GM19023 (cell line): ENCODE measurements around the gene CACNA2D3.

Experiments
- ATAC-seq: cut with Tn5 transposase; IDR thresholded peaks from one replicate; pipeline ENCODE4 v1.9.1; 2021; ENCODE audit warnings: mild to moderate bottlenecking, moderate library complexity; ENCODE audit not compliant: unreplicated experiment

The CACNA2D3 gene

DNA sequence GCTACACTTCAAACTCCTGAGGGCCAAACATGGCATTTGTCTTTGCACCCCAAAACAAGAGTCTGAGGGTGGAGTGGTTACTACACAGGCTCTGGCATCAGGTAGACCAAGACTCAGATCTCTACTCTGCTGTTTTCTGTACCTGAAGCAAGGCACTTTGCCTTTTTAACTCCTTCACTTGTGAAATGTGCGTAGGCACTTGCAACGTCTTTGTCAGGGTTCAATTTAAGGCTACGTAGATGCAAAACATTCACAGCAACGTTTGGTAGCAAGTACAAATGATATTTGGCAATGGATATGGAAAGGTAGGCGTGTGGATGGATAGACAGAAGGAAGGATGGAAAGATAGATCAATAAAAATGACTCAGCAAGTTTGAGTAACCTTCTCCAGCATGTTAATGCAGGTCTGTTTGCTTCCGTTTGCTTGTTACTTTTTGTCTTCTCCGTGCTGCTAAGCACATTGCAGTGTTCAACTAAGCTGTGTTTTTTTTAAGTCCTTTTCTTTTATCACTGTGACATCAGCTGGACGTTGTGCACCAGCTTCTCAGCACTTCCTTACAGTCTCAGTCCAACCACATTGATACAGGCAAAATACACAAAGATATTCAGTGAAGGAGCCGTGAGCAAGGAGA, 704.8 kb downstream of the CACNA2D3 start:
- no peak for ATAC-seq

DNA sequence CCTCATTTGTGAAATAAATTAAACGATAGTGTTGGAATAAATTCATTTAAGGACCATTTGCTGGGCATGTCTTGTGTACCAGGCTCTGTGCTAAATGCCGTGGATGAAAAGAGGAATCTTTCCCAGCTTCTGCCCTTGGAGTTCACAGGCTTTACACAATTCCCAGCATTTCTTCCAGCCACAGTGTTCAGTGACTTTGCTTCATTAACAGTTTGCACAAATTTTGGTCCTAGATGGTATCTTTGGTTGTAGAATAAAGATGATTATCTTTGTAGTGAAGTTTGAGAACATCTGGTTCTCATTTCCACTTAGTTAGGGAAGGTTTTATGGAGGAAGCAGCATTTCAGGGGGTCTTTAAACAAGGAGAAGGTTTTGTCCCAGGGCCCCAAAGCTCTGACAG, 705.4 kb downstream of the CACNA2D3 start:
- no peak for ATAC-seq

- no peak for ATAC-seq
Measured at GRCh38 chr3:54830658-54831057, 708.3 kb downstream of the CACNA2D3 start.

DNA sequence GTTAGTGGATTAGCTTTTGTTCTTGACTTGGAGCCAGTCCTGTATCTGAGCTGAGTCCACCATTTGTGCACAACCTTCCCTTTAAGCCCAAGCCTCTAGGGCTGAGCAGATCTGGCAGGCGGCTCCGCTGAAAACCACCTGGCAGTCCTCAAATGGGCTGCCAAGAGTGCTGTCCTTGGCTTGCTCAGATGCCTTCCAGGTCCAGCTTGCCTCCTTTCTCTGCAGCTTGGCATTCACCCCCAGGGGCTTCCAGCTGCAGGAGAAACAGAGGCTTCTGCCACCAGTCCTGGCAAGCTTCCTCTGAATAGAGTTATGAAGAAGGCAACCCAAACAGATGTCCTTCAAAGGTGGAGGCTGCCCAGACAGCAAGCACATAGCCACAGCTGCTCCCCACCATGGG, 708.8 kb downstream of the CACNA2D3 start:
- no peak for ATAC-seq

- no peak for ATAC-seq
Measured at GRCh38 chr3:54832876-54833275, 710.5 kb downstream of the CACNA2D3 start.

- ATAC-seq: no peak
Measured at GRCh38 chr3:54835701-54836100, 713.3 kb downstream of the CACNA2D3 start.

- ATAC-seq: no peak
Measured at GRCh38 chr3:54836871-54837270, 714.5 kb downstream of the CACNA2D3 start.

- no peak for ATAC-seq
Measured at GRCh38 chr3:54837964-54838363, 715.6 kb downstream of the CACNA2D3 start.

DNA sequence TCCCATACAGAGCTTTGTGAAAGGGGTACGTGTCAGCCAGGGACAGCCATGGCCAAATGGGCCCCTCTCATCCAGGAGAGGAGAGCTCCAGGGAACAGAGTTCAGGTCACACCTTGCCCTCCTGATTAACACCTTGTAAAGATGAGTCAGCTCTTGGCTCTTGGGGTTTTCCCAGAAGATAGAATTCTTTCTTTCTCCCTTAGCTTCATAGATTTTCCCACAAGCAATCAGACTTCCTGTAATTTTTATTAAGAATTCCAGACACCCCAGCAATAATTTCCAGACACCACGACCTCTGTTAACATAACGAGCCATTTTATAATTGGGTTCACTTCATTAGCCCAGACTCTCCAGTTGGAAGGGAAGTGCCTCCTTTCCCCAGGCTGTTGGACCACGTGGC, 719.1 kb downstream of the CACNA2D3 start:
- no peak for ATAC-seq

DNA sequence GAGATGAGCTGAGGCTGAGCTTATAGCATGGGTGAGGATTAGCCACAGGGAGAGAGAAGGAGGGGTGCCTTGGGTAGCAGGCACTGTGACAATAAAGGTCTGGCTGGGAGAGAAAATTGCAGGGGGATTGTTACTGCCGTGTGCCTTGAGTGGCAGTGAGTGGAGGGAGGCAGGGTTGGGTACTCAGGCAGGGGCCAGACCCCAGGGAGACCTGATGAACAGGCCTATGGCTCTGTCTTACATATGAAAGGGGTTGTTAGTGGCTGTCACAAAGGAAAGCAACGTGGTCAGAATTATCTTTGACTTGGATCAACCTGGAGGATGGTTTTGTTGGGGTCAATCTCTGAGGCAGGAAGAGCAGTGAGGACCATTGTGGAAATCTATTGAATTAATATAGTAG, 721.0 kb downstream of the CACNA2D3 start:
- ATAC-seq: no peak

DNA sequence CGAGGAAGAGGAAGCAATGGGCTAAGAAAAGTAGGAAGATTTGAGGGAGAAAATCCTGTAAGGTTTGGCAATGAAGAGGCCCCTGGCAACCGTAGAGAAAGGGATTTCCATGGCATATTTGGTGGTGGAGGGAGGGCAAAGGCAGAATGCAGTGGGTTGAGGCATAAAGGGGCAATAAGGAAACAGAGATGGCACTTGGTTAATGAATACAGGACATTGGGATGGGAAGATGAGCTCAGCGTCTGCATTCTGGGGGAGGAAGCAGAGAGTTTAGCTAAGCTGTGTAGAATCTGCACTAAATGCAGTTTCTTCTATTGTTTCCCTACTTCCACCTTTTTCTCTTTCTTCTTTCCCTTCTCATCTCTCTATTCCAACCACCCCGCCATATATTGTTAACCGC, 721.9 kb downstream of the CACNA2D3 start:
- no peak for ATAC-seq

GRCh38 chr3:54845011-54845410, 722.7 kb downstream of the CACNA2D3 start:
- ATAC-seq: no peak

GRCh38 chr3:54845551-54845950, 723.2 kb downstream of the CACNA2D3 start:
- no peak for ATAC-seq

DNA sequence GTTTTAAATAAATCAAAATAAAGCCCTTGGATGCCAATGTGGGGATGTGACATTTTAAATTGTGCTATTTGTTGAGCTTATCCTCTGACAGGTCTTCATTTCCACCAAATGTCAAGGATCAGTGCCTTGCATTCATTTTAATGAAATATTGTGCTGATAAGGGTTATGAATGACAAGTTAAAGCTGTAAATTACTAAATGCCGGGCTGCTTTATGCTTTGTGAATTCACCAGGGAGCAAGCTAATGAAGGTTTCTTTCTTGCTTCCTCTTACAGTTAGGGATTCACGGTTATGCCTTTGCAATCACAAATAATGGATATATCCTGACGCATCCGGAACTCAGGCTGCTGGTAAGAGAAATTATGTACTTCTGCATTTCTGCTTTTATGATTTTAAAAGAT, 723.8 kb downstream of the CACNA2D3 start:
- ATAC-seq: no peak

DNA sequence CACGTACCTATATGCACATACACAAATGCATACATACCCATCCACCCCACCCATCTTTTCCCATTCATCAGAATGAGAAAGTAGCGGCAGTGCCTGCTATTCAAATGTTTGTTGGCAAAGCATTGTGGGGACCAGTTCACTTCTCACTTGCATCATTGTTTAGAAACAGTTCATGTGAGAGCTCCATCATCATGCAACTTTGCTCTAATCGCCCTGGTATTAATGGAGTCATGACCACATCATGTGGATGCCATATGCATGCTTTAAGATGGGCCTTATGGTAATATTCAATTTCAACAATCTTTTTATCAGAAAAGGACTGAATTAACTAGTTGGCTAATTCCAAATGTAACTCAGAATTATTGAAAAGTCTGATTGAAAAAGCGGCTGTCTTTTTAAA, 725.0 kb downstream of the CACNA2D3 start:
- no peak for ATAC-seq

GRCh38 chr3:54849360-54849759, 727.0 kb downstream of the CACNA2D3 start:
- ATAC-seq: no peak

- ATAC-seq: no peak
Measured at GRCh38 chr3:54850484-54851018, 728.2 kb downstream of the CACNA2D3 start.

- peak; percentile 71 for ATAC-seq
Measured at GRCh38 chr3:54853573-54854404, 731.4 kb downstream of the CACNA2D3 start.

DNA sequence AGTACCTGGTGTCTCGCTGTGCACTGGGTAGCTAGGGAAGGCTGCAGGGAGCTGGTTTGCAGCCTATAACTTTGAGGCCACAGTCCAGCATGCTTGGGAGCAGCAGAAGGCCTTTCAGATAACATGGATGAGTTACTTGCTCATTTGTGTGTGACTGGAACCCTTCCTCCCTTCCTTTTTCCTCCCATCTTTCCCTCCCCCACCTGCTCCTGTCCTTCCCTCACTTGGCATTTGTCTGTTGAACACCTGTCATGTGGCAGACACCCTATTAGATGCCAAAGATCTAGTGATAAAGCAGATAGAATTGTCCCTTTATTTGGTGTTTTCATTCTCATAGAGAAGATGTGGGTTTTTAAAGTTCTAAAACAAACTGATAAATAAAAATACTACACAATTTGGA, 733.9 kb downstream of the CACNA2D3 start:
- ATAC-seq: no peak

DNA sequence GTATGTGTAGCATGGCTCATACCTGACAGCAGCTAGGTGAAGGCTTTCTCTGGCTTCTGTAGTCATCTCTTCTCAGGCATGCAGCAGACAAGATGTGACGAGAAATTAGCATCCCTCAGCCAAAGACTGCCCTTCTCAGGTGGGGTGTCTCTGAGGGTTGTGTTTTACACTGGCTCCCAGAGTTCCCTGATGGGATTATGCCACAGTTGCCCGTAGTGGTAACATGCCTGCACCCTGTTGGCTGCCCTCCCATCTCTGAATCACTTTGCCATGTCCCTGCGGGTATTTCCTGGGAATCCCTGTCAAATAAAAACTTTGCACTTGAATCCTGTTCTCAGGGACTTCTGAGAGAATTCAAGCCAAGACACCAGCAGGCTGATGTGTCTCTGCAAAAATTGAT, 735.0 kb downstream of the CACNA2D3 start:
- ATAC-seq: no peak

- ATAC-seq: no peak
Measured at GRCh38 chr3:54858093-54858785, 735.9 kb downstream of the CACNA2D3 start.

DNA sequence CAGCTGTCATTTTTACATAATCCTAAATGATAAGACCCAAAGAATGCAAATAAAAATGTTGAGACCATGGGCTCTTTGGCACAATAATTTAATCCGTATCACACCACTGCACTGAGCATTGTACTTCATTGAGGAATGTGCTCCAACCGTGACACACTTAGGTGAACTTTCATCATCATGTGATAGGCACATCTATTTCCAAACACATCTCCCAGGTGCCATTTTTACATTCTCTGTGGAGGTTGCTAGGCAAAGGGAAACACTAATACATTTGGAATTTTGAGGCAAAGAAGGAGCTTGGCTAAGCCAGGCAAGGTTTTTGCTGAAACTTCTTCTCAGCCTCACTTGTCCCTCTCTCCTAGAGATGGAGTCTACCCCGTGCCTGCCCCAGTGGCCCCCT, 736.8 kb downstream of the CACNA2D3 start:
- no peak for ATAC-seq
